GM18505 (cell line): ENCODE results near the gene RBM10.
"Not testable (repeated sequence)": the region's sequence is repeated elsewhere in the genome, so short reads cannot be mapped to it uniquely, and the experiment has no call there.

Experiments used
- ATAC-seq: cut with Tn5 transposase; IDR thresholded peaks from one replicate; pipeline ENCODE4 v1.9.1; 2021; ENCODE audit not compliant: unreplicated experiment
- POLR2A ChIP-seq: IDR thresholded peaks from 4 replicates; pipeline ENCODE4 v1.6.1; 2011; ENCODE audit warnings: borderline replicate concordance; ENCODE audit not compliant: insufficient read depth, insufficient read length; ENCODE audit errors: extremely low read depth

Gene RBM10

GRCh38 chrX:47144626-47145394, at the start of gene RBM10, which contains the start of gene NDUFB11:
Gene RBM10 (plus strand): TSS chrX:47145221. CDS start chrX:47147482, 2,261 bp downstream.
Gene NDUFB11 (minus strand): TSS chrX:47144702. CDS start chrX:47144679, 23 bp downstream.
- ATAC-seq = peak; percentile 90
- peak; percentile 77 for TF ChIP-seq POLR2A

DNA sequence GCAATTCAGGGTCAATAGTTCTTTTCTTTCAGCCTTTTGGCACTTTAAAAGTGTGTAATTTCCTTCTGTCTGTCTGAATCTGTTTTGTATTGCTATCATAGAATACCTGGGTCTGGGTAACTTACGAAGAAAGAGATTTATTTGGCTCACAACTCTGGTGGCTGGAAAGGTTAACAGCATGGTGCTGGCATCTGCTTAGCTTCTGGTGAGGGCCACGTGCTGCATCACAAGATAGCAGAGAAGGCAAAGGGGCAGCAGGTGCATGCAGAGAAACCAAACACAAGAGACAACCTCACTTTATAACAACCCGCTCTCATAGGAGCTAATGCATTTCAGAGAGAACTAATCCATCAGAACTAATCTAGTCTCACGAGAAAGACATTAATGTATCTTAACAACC, 48.0 kb upstream of the RBM10 start:
- no peak for TF ChIP-seq POLR2A
- no peak for ATAC-seq

DNA sequence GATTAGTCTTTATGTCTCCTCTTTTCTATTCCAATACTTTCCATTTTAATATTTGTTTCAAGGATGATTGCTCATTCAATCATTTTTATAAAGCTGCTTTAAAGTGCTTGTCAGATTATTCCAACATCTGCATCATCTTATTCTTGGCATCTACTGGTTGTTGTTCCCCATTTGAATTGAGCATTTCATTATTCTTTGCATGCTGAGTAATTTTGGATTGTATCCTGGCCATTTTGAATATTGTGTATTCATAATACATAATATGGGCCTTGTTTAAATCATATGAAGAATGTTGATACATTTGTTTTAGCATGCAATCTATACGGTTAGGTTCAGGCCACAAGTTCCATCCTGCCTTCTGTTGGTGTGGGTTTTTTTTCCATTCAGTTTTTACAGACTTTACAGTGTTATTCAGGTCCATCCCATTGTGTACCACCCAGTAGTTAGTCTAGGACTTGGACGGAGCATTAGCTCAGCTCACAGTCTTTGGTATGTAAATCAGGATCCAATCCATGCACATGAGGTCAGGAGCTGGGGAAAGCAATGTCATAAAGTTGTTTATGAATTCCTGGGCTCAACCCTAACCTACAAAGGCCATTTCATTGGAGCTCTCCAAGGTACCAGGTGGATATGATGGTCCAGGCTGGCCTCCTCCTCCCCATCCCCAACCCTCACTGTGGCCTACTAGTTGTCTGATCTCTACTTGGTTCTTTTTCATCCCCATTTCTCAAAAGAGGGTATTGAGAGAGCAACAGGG, 46.5 kb upstream of the RBM10 start:
- TF ChIP-seq POLR2A = no peak
- ATAC-seq = no peak

GRCh38 chrX:47101206-47101605, 43.8 kb upstream of the RBM10 start:
- no peak for ATAC-seq
- TF ChIP-seq POLR2A = no peak

- not testable (repeated sequence) for ATAC-seq
Observed at GRCh38 chrX:47110936-47111615, 33.9 kb upstream of the RBM10 start.

- no peak for ATAC-seq
- TF ChIP-seq POLR2A = no peak
Observed at GRCh38 chrX:47112316-47112954, 32.6 kb upstream of the RBM10 start.

GRCh38 chrX:47116551-47117110, 28.4 kb upstream of the RBM10 start:
- not testable (repeated sequence) for ATAC-seq

GRCh38 chrX:47124466-47124865, 20.6 kb upstream of the RBM10 start:
- not testable (repeated sequence) for ATAC-seq

DNA sequence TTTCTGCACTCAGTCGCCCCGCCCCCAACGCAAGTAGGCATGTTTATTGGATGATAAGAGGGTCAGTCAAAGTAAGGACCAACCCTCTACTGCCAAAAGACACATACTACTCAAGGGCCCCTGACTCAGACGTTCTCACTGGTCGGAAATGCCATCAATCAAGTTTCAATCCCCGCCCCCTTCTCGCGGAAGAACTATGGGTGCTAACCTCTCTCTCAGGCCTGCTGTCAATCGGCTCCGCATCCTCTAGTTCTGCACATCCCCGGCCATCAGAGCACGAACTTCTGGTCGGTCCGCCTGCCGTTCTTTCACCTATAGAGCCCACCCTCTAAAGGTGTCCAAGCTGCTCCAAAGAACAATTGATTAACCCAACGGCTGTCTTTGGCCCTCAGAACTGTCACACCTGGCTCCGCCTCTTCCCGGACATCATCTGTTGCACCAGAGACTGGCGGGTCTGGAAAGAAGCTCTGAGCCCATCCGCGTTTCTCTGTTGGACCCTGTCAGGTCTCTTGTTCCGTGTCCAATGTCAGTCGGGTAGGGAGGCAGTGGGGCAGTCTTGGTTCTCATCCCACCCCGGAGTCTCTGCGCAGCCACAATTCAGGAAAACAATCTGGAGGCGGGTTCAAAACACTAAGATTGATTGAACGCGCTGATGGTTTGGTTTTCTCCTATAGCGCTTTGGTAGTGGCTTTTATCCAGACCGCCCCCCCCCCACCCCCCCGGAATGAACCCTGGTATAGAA, 15.7 kb upstream of the RBM10 start:
- peak; percentile 94 for ATAC-seq
- TF ChIP-seq POLR2A = peak; percentile 84

DNA sequence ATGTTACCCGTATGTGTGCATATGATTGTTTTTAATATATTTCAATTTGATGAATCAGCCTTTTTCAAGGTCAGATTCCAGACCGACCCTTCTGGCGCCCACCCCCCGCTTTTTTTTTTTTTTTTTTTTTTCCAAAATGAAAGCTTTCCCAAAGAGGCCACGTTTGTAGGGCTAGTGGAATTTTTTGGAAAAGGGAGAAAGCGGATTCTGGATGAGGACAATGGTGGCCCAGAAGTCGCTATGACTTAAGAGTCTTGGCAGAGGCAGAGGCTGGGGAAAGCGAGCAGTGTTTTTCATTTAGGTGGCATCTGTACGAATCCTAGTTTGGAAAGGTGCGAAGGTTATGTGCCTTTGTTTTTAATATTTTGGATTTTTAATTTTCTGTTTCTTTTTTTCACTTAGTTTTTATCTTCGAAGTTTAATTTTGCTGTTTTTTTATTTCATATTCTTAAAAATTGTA, 15.1 kb upstream of the RBM10 start:
- TF ChIP-seq POLR2A = no peak
- no peak for ATAC-seq

DNA sequence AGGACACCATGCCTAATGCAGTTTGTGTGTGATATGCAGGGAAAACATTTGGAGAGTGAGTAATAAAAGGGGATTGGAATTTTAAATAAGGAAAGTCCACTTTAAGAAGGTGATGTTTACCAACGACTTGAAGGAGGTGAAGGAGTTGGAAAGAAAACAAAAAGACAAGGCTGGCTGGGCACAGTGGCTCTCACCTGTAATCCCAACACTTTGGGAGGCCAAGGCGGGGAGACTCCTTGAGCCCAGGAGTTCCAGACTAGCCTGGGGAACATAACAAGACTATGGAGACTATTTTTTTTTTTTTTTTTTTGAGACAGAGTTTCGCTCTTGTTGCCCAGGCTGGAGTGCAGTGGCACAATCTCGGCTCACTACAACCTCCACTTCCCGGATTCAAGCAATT, 11.5 kb upstream of the RBM10 start:
- ATAC-seq = no peak

DNA sequence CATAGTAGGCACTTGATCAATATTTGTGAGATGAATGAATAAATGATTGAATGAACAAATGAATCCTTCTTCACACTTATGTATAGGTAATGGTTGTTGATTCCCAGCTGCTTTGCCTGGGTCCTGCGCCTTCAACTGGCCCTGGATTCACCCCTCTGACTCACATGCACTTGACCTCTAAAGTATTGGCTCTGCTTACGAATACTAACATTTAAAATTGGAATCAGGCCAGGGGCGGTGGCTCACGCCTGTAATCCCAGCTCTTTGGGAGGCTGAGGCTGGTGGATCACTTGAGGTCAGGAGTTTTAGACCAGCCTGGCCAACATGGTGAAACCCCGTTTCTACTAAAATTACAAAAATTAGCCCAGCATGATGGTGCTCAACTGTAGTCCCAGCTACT, 9.4 kb upstream of the RBM10 start:
- not testable (repeated sequence) for ATAC-seq

More for the DNA sequence above, 11.5 kb upstream of the RBM10 start:
- TF ChIP-seq POLR2A = no peak

DNA sequence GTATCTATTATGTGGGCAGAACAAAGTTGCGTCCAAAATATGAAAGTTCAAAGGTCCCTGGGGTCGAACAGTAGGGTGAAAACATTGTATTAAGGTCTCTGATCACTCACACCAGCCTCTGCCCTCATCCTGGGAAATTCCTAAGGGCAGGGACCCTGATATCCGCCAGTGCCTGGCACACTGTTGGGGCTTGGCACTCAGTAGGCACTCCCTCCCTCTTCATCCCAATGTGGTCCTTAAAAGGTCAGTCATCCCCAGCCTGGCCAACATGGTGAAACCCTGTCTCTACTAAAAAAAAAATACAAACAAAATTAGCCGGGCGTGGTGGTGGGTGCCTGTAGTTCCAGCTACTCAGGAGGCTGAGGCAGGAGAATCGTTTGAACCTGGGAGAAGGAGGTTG, 6.8 kb upstream of the RBM10 start:
- no peak for TF ChIP-seq POLR2A
- no peak for ATAC-seq
